ENCODE measurements around the gene CELA3B.
"Not testable (repeated sequence)": the region's sequence is repeated elsewhere in the genome, so short reads cannot be mapped to it uniquely, and the experiment has no call there.

The CELA3B gene, protein sequence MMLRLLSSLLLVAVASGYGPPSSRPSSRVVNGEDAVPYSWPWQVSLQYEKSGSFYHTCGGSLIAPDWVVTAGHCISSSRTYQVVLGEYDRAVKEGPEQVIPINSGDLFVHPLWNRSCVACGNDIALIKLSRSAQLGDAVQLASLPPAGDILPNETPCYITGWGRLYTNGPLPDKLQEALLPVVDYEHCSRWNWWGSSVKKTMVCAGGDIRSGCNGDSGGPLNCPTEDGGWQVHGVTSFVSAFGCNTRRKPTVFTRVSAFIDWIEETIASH

DNA sequence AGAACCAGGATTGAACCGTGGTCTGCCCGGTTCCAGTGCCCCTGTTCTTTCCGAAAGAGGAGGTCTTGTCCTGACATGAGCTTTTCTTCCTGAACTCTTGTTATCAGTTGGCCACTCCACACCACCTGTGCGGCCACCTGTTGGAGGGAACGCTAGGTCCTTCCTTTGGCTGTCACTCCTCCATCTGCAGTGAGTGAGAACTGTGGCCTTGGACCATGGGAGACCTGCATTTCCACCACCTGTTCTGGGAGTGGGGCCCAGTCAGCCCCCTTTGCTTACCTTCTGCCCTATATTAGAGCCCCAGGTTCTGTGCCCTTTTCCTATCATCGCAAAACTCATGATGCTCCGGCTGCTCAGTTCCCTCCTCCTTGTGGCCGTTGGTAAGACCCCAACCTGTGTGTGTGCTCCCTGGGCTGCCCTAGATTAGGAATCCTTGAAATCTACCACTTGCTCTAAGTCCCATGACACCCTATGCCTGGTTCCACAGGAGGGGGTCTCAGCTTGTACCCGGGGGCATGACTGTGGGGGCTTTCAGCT is at the start of gene CELA3B:
CELA3B (plus strand) TSS at position 320 of the 537 bp plus-strand sequence; CDS start at position 338, 18 bp downstream.
- DNase-seq (ENCODE audit: low read depth in 2 of 2): not testable (repeated sequence)

DNA sequence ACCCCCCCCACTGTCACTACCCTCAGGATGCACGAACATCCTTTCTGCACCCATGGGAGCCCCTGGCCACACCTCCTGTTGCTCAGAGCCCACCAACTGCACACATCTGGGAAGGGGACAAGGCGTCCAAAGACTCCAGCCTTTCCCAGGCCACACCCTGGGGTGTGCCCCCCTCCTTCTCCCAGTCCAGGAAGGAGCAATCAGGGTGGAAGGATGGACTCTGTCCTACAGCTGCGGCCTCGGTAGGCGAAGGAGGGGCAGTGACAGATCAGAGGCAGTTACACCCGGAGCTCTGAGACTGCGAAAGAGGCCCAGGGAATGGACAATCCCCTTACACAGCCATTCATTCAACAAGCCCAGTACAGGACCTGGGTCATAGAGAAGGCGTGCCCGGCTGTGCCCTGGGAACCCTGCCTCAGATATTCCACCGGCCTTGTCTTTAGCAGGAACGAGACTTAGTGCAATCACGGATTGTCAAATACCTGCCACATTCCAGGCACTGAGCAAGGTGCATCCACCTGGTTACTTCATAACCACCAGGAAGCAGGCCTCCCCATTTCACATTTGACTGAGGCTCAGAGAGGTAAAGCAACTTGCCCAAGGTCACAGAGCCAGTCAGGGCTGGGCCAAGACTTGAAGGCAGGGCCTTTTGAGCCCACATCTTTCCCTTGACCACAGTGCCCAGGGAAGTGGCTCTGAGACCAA is 49.1 kb upstream of the CELA3B start:
- DNase-seq (ENCODE audit: low read depth in 2 of 2): no peak

GRCh38 chr1:21930080-21930571 is 46.7 kb upstream of the CELA3B start:
- no peak for DNase-seq (ENCODE audit: low read depth in 2 of 2)

DNA sequence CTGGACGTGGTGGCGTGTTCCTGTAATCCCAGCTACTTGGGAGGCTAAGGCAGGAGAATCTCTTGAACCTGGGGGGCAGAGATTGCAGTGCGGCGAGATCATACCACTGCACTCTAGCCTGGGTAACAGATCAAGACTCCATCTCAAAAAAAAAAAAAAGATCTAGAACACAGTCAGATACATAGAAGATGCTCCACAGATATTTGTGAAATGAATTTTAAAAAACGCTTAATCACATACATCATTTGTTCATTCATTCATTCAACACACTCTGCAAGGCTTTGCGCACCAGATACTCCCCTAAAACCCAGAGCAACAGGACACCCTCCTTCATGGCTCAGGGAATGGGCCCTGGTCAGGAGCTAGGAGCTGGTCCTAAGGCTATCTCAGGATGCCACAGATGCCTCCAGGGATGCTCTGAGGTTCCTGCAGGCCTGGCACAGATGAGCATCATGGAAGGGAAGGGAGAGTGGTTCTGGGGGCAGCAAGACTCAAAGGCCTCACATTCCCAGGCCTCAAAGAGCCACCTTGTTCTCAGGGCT is 46.1 kb upstream of the CELA3B start:
- DNase-seq (ENCODE audit: low read depth in 2 of 2): no peak

DNA sequence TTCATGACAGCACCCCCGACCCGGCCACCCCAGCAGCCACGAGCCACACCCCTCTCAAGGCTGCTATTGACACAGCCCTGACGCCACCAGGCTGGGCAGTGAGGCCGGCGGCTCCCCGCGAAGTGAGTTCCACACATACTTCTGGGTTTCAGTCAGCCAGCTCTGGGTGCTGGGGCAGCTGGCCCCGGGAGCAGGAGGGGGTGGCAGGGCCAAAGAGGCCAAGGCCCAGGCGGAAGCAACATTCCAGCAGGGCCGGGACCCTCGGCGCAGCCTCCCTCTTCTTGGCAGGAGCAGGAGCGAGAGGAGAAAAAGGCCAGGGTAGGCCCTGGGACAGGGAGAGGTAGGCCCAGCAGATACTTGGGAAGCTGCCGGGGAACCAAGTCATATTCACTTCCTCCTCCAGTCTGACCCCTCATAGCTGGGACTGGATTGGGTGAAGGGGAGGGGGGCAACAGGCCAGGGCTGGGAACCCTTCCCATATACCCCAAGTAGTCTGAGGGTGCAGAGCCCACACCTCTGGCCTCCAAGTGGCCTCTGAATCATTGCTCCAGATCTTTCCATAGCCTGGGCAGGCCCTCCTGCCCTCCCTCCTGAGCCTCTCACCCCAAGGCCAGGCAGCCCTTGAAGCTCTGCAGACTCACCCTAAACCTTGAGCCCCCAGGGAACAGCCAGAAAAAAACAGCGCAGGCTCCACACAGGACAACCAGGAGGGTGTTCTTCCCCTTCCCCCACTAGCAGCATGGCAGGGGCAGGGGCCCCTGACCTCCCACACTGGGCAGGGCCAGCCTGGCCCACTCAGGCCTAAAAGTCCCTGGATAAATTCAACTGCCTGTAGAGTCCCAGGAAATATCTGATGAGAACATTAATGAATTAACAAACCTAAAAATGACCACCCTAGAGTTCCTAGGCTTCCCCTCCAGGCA is 45.4 kb upstream of the CELA3B start:
- no peak for DNase-seq (ENCODE audit: low read depth in 2 of 2)

- no peak for DNase-seq (ENCODE audit: low read depth in 2 of 2)
These were observed 44.7 kb upstream of the CELA3B start for GRCh38 chr1:21932127-21932526.

- no peak for DNase-seq (ENCODE audit: low read depth in 2 of 2)
These were observed 43.2 kb upstream of the CELA3B start for GRCh38 chr1:21933397-21934248.

- no peak for DNase-seq (ENCODE audit: low read depth in 2 of 2)
These were observed 41.4 kb upstream of the CELA3B start for GRCh38 chr1:21935393-21935804.

GRCh38 chr1:21935891-21936365 is 40.9 kb upstream of the CELA3B start:
- no peak for DNase-seq (ENCODE audit: low read depth in 2 of 2)

GRCh38 chr1:21936366-21937031 is 40.3 kb upstream of the CELA3B start:
- DNase-seq (ENCODE audit: low read depth in 2 of 2): no peak

DNA sequence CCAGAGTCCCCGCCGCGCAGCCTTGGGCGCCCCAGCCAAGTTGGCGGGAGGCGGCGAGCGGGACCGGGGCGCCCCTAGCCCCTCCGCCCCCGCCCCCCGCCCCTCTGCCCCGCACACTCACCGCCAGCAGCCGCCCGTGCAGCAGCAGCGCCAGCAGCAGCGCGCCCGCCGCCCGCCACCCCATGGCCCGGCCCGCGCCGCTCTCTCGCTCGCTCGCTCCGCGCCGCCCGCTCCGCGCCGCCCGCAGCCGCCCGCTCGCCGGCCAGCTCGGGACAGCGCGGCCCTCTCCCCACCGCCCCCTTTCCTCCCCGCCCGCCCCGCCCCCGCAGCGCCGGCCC is 39.8 kb upstream of the CELA3B start, which contains the start of gene HSPG2:
HSPG2 (minus strand) TSS at position 277 of the 338 bp plus-strand sequence; CDS start at position 184, 93 bp downstream.
- no peak for DNase-seq (ENCODE audit: low read depth in 2 of 2)

DNA sequence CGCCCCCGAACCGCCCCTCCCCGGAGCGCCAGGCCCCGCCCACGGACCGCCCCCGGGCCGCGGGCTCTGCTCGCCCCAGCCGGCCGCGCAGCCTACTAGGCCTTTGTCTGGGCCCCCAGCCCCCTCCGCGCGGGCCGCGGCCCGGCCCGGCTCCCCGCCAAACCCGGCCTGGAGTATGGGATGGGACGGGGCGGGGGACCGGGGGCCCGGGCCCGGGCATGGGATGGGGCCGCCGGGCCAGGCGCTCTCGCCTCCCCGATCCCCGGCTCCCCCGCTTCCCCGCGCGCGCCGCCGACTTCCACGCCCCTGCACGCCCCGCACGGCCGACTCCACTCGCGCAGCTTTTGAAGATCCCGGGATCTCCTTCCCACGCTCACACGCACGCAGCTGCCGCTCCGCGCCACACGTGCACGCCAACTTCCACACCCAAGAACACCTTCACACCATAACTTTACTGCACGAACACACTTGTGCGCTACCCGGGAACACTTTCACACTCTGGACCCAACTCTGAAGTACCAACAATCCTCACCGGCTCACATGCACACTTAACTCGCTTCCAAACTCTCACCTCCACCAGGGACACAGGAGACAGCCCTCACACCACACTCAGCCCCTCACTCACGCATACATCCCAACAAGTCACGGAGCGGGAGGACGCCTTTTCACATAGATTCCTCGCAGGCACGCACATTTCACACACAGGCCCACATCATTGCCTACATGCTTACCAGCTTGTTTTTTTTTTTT is 39.3 kb upstream of the CELA3B start:
- DNase-seq (ENCODE audit: low read depth in 2 of 2): peak; percentile 49 to 51

- no peak for DNase-seq (ENCODE audit: low read depth in 2 of 2)
These were observed 37.9 kb upstream of the CELA3B start for GRCh38 chr1:21938732-21939538.

DNA sequence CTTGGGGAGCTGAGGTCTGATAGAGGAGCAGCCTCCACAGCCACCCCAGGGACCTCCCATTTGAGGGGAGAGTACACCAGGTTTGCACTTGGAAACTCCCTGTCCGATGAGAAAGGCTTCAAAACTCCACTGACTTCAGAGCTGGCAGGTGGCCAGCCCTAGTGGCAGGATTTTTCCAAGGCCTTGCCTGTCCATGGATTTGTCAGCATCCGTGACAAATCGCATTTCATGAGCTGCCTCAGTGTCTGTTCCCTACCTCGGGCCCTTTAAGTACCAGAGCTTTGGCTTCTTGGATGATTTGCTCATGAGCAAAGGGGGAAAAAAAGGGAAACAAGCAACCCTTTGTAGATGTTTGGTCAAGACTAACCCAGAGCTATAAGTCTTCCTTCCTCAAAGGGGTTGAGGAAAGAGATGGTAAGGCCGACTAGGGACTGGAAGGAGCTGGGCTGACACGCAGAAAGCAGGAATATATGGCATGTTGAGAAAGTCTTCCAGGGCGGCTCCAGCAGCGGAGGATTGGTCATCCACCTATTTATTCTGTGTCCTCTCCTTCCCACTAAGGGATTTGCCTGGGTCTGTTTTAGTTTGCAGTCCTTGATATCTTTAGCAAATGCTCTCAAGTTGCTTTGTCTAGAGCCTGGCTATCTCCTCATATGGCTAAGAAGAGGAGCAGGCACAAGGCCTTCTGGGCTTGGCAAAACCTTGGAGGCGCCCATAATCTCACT is 37.0 kb upstream of the CELA3B start:
- DNase-seq (ENCODE audit: low read depth in 2 of 2): no peak

- no peak for DNase-seq (ENCODE audit: low read depth in 2 of 2)
These were observed 36.3 kb upstream of the CELA3B start for GRCh38 chr1:21940492-21940891.

- no peak for DNase-seq (ENCODE audit: low read depth in 2 of 2)
These were observed 35.5 kb upstream of the CELA3B start for GRCh38 chr1:21941370-21941769.

DNA sequence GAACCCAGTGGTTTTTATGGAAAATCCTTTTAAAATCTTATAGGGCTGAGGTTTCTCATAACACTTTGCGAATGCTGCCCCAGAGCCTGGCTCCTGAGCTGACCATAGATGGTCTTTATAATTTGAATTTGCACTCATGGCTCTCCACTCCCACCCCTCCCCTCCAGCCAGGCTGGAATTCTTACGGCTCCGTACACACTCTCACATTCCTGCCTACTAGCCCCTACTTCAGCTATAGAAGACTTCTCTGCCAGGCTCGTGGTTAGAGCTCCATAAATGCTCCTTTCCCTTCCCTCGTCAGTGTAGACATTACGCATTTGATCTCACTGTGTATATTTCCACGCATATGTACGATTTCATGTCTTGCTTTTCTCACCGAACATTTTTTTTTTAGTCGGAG is 34.4 kb upstream of the CELA3B start:
- no peak for DNase-seq (ENCODE audit: low read depth in 2 of 2)
